ENCODE measurements around the gene TAS2R20.

TAS2R20 gene

DNA sequence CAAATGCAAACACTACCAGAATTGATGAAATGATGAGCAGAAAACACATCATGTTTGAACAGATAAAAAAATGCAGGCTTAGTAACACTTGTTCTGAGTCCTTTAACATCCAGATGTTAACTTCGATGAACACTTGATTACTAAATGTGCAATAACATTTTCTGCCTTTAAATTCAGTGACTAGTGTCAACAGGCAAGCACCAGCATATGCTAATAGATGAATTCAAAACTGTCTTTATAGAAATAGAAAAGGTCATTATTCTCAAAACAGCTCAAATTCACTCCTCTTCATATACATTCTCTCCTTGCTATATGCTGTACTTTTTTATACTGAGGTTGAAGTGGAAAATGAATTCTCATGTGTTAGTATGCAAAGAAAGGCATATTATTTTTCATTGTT, 24.4 kb upstream of the TAS2R20 start, which contains the start of gene TAS2R19:
TAS2R19 (minus strand) TSS at position 101 of the 400 bp plus-strand sequence; CDS start at position 52, 49 bp downstream.
- no peak within 1 kb of the TSS for H3K4me3 ChIP-seq (ENCODE audit: low read length)
- no peaks in the 10 kb centered on the region for H3K27me3 ChIP-seq (ENCODE audit: control insufficient read depth, low read length)
- H3K4me1 ChIP-seq (ENCODE audit: control insufficient read depth, low read length) = no peaks in the 10 kb centered on the region
- H3K27ac ChIP-seq (ENCODE audit: low read depth, low read length) = no peak within 1 kb of the TSS
- no peaks in the 10 kb centered on the region for H3K36me3 ChIP-seq (ENCODE audit: control insufficient read depth, low read length)
- no peaks in the 10 kb centered on the region for H3F3A ChIP-seq (ENCODE audit: control insufficient read depth, insufficient read depth)
- no peaks in the 10 kb centered on the region for H3K9me2 ChIP-seq (replicated peaks; ENCODE audit: control insufficient read depth, low read length)
- no peaks in the 10 kb centered on the region for H3K9me3 ChIP-seq (ENCODE audit: control insufficient read depth, insufficient read depth, low read length)
- TF ChIP-seq CTCF (IDR thresholded peaks at IDR 0.05; ENCODE audit: low read depth, low read length, poor library complexity, severe bottlenecking) (no peak), EZH2phosphoT487 (IDR thresholded peaks at IDR 0.05; ENCODE audit: borderline replicate concordance, low read length) (no peak)
- no peak within 1 kb of the TSS for H3K4me2 ChIP-seq (ENCODE audit: low read length)
- H4K20me1 ChIP-seq (ENCODE audit: control insufficient read depth, insufficient read depth, low read depth, low read length) = no peaks in the 10 kb centered on the region
- H3K79me2 ChIP-seq (ENCODE audit: control insufficient read depth, low read length) = no peaks in the 10 kb centered on the region

- no peaks in the 10 kb centered on the region for H3K9me3 ChIP-seq (ENCODE audit: control insufficient read depth, insufficient read depth, low read length)
- H3F3A ChIP-seq (ENCODE audit: control insufficient read depth, insufficient read depth) = no peaks in the 10 kb centered on the region
- no peaks in the 10 kb centered on the region for H3K4me1 ChIP-seq (ENCODE audit: control insufficient read depth, low read length)
- H3K36me3 ChIP-seq (ENCODE audit: control insufficient read depth, low read length) = no peaks in the 10 kb centered on the region
- H4K20me1 ChIP-seq (ENCODE audit: control insufficient read depth, insufficient read depth, low read depth, low read length) = no peaks in the 10 kb centered on the region
- H3K79me2 ChIP-seq (ENCODE audit: control insufficient read depth, low read length) = no peaks in the 10 kb centered on the region
- H3K27me3 ChIP-seq (ENCODE audit: control insufficient read depth, low read length) = no peaks in the 10 kb centered on the region
- H3K9me2 ChIP-seq (replicated peaks; ENCODE audit: control insufficient read depth, low read length) = no peaks in the 10 kb centered on the region
- no peak overlapping the region for H3K4me3 ChIP-seq (ENCODE audit: low read length)
- TF ChIP-seq CTCF (IDR thresholded peaks at IDR 0.05; ENCODE audit: low read depth, low read length, poor library complexity, severe bottlenecking) (no peak), EZH2phosphoT487 (IDR thresholded peaks at IDR 0.05; ENCODE audit: borderline replicate concordance, low read length) (no peak)
- no peak overlapping the region for H3K27ac ChIP-seq (ENCODE audit: low read depth, low read length)
- no peak overlapping the region for H3K4me2 ChIP-seq (ENCODE audit: low read length)
Observed at GRCh38 chr12:11016937-11017336, 18.8 kb upstream of the TAS2R20 start.

DNA sequence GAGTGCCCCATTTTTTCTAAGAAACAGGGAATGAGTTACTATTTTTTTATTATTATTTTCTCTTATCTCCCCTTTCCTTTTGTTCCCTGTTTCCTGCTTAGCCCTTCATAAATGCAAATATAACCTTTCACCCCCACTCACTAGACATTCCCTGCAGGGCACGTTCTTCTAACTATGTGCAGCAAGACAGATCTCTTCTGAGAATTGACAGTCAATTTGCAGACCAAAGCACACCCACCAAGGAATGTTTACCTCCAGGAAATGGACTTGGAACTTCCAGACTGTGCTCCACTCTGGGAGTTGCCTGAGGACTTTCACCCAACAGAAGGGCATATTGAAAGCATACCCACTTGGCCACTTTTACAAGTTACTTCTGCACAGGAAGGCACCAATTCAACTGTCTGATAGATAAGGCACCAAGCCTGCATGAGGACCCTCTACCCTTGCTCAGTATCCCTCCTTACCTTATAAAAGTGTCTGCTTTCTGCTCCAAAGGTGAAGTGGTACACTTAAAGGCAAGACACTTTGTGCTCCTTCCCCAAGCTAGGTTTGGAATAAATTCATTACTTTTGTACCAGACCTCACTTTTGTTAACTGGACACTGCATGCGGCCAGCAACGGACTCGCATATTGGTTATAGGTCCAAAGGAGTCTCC, 17.8 kb upstream of the TAS2R20 start:
- H4K20me1 ChIP-seq (ENCODE audit: control insufficient read depth, insufficient read depth, low read depth, low read length) = no peaks in the 10 kb centered on the region
- TF ChIP-seq CTCF (IDR thresholded peaks at IDR 0.05; ENCODE audit: low read depth, low read length, poor library complexity, severe bottlenecking) (no peak), EZH2phosphoT487 (IDR thresholded peaks at IDR 0.05; ENCODE audit: borderline replicate concordance, low read length) (no peak)
- H3K4me2 ChIP-seq (ENCODE audit: low read length) = no peak overlapping the region

More for the DNA sequence above, 17.8 kb upstream of the TAS2R20 start:
- H3K9me3 ChIP-seq (ENCODE audit: control insufficient read depth, insufficient read depth, low read length) = no peaks in the 10 kb centered on the region
- no peaks in the 10 kb centered on the region for H3K4me1 ChIP-seq (ENCODE audit: control insufficient read depth, low read length)
- H3K9me2 ChIP-seq (replicated peaks; ENCODE audit: control insufficient read depth, low read length) = no peaks in the 10 kb centered on the region
- H3K79me2 ChIP-seq (ENCODE audit: control insufficient read depth, low read length) = no peaks in the 10 kb centered on the region
- H3K36me3 ChIP-seq (ENCODE audit: control insufficient read depth, low read length) = no peaks in the 10 kb centered on the region
- H3F3A ChIP-seq (ENCODE audit: control insufficient read depth, insufficient read depth) = no peaks in the 10 kb centered on the region
- H3K4me3 ChIP-seq (ENCODE audit: low read length) = no peak overlapping the region
- H3K27ac ChIP-seq (ENCODE audit: low read depth, low read length) = no peak overlapping the region
- H3K27me3 ChIP-seq (ENCODE audit: control insufficient read depth, low read length) = no peaks in the 10 kb centered on the region
